Heart left ventricle (tissue), 16 donors: Measurements from ENCODE around the gene TMEM132D. TPM values are rescaled to one million over a fixed set of nuclear protein-coding genes. Genes with fewer than 3 reads are reported as not detected.

Experiments used
- ATAC-seq, 4 donors: fragments of 200-7000 bp; cut with Tn5 transposase; one replicate each; pipeline ENCODE4 v1.9.1; 2020 to 2022; ENCODE audit warnings: moderate library complexity in 4 of 4, mild to moderate bottlenecking in 3 of 4, moderate number of reproducible peaks in 1 of 4
- DNase-seq, 5 donors: peaks; one replicate each; pipeline ENCODE4 v3.0.0-alpha.2; 2020
- H3K27ac ChIP-seq, 12 donors: fragments of 200-600 bp; sonication (generic) in 4 of 12; one replicate each; pipeline versions ENCODE4 v1.5.0 to v1.8.0; 2016 to 2022; ENCODE audit warnings: mild to moderate bottlenecking in 2 of 12
- H3K27me3 ChIP-seq, 9 donors: fragments of 200-600 bp; sonication (generic) in 2 of 9; one replicate each; pipeline versions ENCODE4 v1.5.1 to v1.8.0; 2016 to 2022; ENCODE audit warnings: mild to moderate bottlenecking in 3 of 9
- H3K36me3 ChIP-seq, 9 donors: fragments of 200-600 bp; sonication (generic) in 2 of 9; one replicate each; pipeline versions ENCODE4 v1.5.0 to v1.8.0; 2018 to 2022; ENCODE audit warnings: mild to moderate bottlenecking in 2 of 9
- H3K4me1 ChIP-seq, 12 donors: fragments of 200-600 bp; sonication (generic) in 4 of 12; one replicate each; pipeline versions ENCODE4 v1.5.0 to v1.8.0; 2016 to 2022; ENCODE audit warnings: mild to moderate bottlenecking in 3 of 12
- H3K4me3 ChIP-seq, 12 donors: fragments of 200-600 bp; sonication (generic) in 4 of 12; one replicate each; pipeline versions ENCODE4 v1.5.0 to v1.8.0; 2017 to 2022; ENCODE audit warnings: mild to moderate bottlenecking in 9 of 12, moderate library complexity in 4 of 12
- H3K9me3 ChIP-seq, 12 donors: fragments of 200-600 bp; sonication (generic) in 4 of 12; one replicate each; pipeline versions ENCODE4 v1.5.0 to v1.8.0; 2016 to 2022; ENCODE audit warnings: mild to moderate bottlenecking in 1 of 12
- POLR2A ChIP-seq, 2 donors: fragments of 450-650 bp; IDR thresholded peaks; one replicate each; pipeline ENCODE4 v1.6.1; 2017; ENCODE audit warnings: antibody characterized with exemption in 2 of 2, mild to moderate bottlenecking in 2 of 2, moderate library complexity in 2 of 2
- WGBS, 4 donors: extraction: QIAGEN DNeasy Blood & Tissue Kit in 2 of 4; methylation state at CpG; one replicate each; pipeline versions ENCODE4 v1.1.5 to v1.1.7; 2013 to 2018; 5-methylcytosine and 5-hydroxymethylcytosine counted together
- intact Hi-C, 10 donors: fragments of 100-400 bp; cut with DNase I; formaldehyde crosslinking; loops; one replicate each; pipeline versions ENCODE4 v1.11.1 to v1.14.2; 2022
- polyA plus RNA-seq, 2 donors: library from polyadenylated mRNA; stranded (reverse); fragments of 200-250 nt; gene quantifications; one replicate each; pipeline ENCODE4 v1.2.3, GENCODE V29; 2013
- total RNA-seq, 9 donors: library from RNA; depleted of rRNA in 2 of 9; stranded (reverse); fragments of >200 nt in 2 of 9; fragmentation: NEBNext Ultra II Directional in 3 of 9; extraction: Animal tissue kit (Norgen Biotek cat#: 25700) in 3 of 9; gene quantifications; one replicate each; pipeline versions ENCODE4 v1.1.0 to v1.2.4, GENCODE V29; 2016 to 2023
- TF ChIP-seq, protein P1 (sequence below), 12 donors: fragments of 200-600 bp; sonication (generic) in 4 of 12; IDR thresholded peaks; one replicate each; pipeline versions ENCODE4 v1.5.0 to v1.8.0; 2018 to 2022; ENCODE audit warnings: antibody characterized with exemption in 12 of 12, mild to moderate bottlenecking in 5 of 12
- donor health status: ischemic (EF 13 %, LVEDD 7.1; RV severe dilation, severe dysfunction).
- donor health status: healthy with polysubstance abuse.
- donor health status: DM: no; HTN: yes; CAD: no.
- donor health status: DM: no; HTN: no; CAD: no.
- donor health status: ischemic (EF 25% LVEDD 6.9; RV normal size, moderate dysfunction).
- donor health status: ischemic (EF 25% LVEDD 5.7; RV mildly dilated, moderate dysfunction).
- donor health status: healthy.
- donor health status: DM: yes; HTN: yes; CAD: no.
- donor health status: ischemic (EF 35%, LVEDD 5.7; RV mildly dilated, moderate dysfunction).
- donor health status: nonischemic (EF 11% LVEDD 7.7; RV severe dilation, severe dysfunction).
- donor health status: DM: yes; HTN: yes; CAD: no.
- donor health status: PGD.
- donor health status: ischemic (EF 29% LVEDD 5.4; RV normal size, mild dysfunction).
- donor health status: nonischemic (EF 23%, LVEDD 6.1; RV moderate dilation, normal function).

The TMEM132D gene
- total and polyA plus RNA-seq, 11 donors, result not detected

DNA sequence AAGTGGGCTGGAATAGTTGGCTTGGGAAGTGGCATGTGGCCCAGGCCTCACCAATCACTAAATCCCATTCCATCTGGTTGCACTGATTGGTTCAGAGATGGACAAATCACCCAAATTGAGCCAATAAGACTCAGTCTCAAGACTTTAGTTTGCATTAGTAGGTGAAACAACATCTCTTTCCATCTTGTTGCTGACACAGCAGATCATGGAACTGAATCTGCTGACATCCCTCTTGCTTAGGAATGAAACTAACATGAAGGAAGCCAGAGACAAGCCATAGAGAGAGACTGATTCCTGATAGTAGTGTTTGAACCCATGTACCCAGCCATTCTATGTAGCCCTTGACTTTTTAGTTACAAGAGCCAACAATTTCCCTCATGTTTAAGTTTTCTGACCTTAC is 743.5 kb downstream of the TMEM132D start:
- ATAC-seq (no peak), DNase-seq (no peak)
- Histone ChIP-seq H3K27ac (no peak overlapping the region), H3K27me3 (peaks cover 0 to 6% (median 0%) of the 10 kb centered on the region in 9 donors), H3K9me3 (peaks cover 0 to 7% (median 0%) of the 10 kb centered on the region in 12 donors), H3K4me3 (no peak overlapping the region), H3K4me1 (no peaks in the 10 kb centered on the region), H3K36me3 (no peaks in the 10 kb centered on the region)
- TF ChIP-seq, protein P1, sequence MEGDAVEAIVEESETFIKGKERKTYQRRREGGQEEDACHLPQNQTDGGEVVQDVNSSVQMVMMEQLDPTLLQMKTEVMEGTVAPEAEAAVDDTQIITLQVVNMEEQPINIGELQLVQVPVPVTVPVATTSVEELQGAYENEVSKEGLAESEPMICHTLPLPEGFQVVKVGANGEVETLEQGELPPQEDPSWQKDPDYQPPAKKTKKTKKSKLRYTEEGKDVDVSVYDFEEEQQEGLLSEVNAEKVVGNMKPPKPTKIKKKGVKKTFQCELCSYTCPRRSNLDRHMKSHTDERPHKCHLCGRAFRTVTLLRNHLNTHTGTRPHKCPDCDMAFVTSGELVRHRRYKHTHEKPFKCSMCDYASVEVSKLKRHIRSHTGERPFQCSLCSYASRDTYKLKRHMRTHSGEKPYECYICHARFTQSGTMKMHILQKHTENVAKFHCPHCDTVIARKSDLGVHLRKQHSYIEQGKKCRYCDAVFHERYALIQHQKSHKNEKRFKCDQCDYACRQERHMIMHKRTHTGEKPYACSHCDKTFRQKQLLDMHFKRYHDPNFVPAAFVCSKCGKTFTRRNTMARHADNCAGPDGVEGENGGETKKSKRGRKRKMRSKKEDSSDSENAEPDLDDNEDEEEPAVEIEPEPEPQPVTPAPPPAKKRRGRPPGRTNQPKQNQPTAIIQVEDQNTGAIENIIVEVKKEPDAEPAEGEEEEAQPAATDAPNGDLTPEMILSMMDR (IDR thresholded peaks at IDR 0.05), result no peak
- no peak for TF ChIP-seq POLR2A (IDR thresholded peaks at IDR 0.05)
- intact Hi-C loops, result no loop called here

DNA sequence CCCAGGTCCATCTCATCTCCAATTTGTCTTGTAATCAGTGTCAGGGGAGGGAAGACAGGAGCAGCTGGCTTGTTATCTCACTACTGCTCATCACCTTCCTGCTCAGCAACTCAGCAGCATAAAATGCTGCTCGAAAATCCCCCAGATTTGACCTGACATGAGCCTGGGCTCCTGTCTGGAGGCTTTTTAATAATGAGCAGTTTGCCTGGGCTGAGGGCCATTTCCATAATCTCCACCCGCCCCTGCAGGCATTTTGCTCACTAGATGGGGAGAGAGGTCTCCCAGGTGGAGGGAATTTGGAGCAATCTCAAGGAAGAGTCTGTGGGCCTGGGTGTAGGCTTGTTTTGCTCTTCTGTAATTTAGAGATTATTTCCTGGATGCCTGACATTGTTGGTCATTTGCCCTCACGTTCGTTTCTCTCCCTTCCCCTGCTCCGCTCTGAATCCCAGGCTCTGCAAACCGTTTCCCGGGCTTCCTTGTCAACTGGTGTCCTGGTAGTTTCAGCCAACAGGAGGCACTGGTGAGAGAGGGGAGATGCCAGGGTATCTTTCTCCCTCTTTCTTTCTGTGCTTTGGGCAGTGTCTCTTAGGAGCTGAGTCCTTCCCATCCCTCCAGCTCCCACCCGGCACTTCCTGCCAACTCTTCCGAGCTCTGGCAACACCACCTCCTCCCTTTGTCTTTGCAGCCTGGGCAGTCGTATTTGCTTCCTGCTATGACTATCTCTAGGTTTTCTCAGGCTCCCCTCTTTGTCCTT is 751.3 kb downstream of the TMEM132D start:
- Histone ChIP-seq H3K4me3 (no peak overlapping the region), H3K27me3 (peaks cover 0 to 21% (median 0%) of the 10 kb centered on the region in 9 donors), H3K36me3 (no peaks in the 10 kb centered on the region), H3K4me1 (no peaks in the 10 kb centered on the region), H3K9me3 (no peaks in the 10 kb centered on the region), H3K27ac (no peak overlapping the region)
- TF ChIP-seq, protein P1 (IDR thresholded peaks at IDR 0.05), result no peak
- no peak for TF ChIP-seq POLR2A (IDR thresholded peaks at IDR 0.05)
- ATAC-seq, result no peak
- intact Hi-C loops, result no loop called here
- 12 to 26% (median 20%) methylated on average over 9 to 10 of the region's 10 CpGs for WGBS, 4 donors
- no peak for DNase-seq

DNA sequence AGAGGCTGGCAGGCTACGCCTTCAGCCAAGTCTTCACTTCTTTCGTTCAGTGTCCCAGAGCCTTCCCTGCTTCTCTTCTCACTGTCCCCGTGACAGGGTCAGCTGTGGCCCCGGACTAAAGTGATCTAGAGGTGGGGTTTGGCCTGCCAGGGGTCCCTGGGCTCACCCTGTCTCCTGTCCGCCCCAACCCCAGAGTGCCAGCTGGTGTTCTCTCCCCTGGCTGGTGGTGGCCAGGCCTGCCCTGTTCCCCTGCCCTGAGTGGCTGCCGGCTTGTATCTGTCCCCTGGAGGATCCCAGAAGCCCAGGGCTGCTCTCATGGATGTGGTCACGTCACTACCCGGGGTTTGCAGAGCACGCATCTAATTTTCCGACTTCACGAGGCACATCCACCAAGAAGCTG is 753.1 kb downstream of the TMEM132D start:
- H3K27me3 ChIP-seq, result peaks cover 0 to 21% (median 0%) of the 10 kb centered on the region in 9 donors
- H3K4me1 ChIP-seq, result no peaks in the 10 kb centered on the region
- intact Hi-C loops, result no loop called here
- H3K9me3 ChIP-seq, result no peaks in the 10 kb centered on the region
- no peak overlapping the region for H3K27ac ChIP-seq
- no peak overlapping the region for H3K4me3 ChIP-seq
- H3K36me3 ChIP-seq, result no peaks in the 10 kb centered on the region
- ATAC-seq (no peak), DNase-seq (no peak)
- WGBS, 4 donors, result 45 to 67% (median 64%) methylated on average over 11 of the region's 11 CpGs
- TF ChIP-seq, protein P1 (IDR thresholded peaks at IDR 0.05), result no peak
- no peak for TF ChIP-seq POLR2A (IDR thresholded peaks at IDR 0.05)

DNA sequence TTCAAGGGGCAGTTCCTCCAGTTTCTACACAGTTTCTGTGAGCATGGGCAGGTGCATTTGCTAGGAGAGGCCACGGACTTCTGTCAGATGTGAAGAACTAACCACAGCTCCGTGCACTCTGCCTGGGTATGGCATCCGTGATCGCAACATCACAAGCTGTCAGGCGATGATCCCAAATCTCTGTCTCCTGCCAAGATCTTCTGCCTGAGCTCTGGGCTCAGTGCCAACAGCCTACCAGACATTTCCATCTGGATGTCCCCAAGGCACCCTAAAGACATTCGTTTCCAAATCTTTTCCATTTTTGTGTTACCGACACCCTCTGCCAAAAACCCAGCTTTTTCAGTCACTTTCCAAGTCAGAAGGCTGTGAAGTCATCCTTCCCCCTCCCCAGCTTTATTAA is 758.4 kb downstream of the TMEM132D start:
- Histone ChIP-seq H3K27me3 (peaks cover 0 to 11% (median 0%) of the 10 kb centered on the region in 9 donors), H3K27ac (no peak overlapping the region), H3K36me3 (no peaks in the 10 kb centered on the region), H3K4me3 (no peak overlapping the region), H3K4me1 (no peaks in the 10 kb centered on the region), H3K9me3 (no peaks in the 10 kb centered on the region)
- intact Hi-C loops, result no loop called here
- WGBS, 4 donors, result 62 to 72% (median 68%) methylated on average over 7 of the region's 7 CpGs
- TF ChIP-seq POLR2A (IDR thresholded peaks at IDR 0.05), result no peak
- ATAC-seq (no peak), DNase-seq (no peak)

DNA sequence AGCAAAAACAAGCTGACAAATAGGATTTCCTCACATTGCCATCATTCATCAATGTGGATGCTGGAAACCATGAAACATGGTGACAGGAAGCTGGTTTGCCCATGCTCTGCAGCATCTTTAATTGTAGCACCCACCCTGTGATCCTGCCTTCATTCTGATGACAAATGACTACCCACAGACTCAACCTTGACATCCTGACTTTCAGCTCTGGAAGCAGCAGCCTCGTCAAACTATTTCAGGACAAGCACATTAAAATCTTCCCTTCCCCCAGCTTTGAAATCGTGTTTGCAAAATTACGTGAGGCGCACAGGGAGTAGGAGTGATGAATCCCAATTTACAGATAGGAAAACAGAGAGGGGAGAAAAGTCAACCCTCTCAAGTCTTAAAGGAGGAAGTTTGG is 765.0 kb downstream of the TMEM132D start:
- WGBS, 4 donors, result 75 to 85% (median 81%) methylated on average over 4 of the region's 4 CpGs
- H3K36me3 ChIP-seq, result no peaks in the 10 kb centered on the region
- no peaks in the 10 kb centered on the region for H3K4me1 ChIP-seq
- DNase-seq (no peak), ATAC-seq (no peak)
- intact Hi-C loops, result no loop called here
- no peak overlapping the region for H3K4me3 ChIP-seq
- no peak overlapping the region for H3K27ac ChIP-seq
- H3K9me3 ChIP-seq, result no peaks in the 10 kb centered on the region
- H3K27me3 ChIP-seq, result no peaks in the 10 kb centered on the region
- no peak for TF ChIP-seq POLR2A (IDR thresholded peaks at IDR 0.05)
- TF ChIP-seq, protein P1 (IDR thresholded peaks at IDR 0.05), result no peak
